Liver (tissue), 9 donors: ENCODE data around the gene ADCY3. TPM values are rescaled to one million over a fixed set of nuclear protein-coding genes. Genes with fewer than 3 reads are reported as not detected.
A peak's percentile ranks its signal among the peaks of the same experiment; 100 is the strongest.

Experiments used
- DNase-seq: peaks from one replicate; pipeline ENCODE4 v3.0.0-alpha.2; 2017; ENCODE audit warnings: low spot score
- H3K27ac ChIP-seq, 2 donors: one replicate each; pipeline ENCODE4 v1.7.0; 2013; ENCODE audit warnings: inconsistent platforms in 2 of 2, low read length in 2 of 2, control low read depth in 1 of 2, low read depth in 1 of 2, mild to moderate bottlenecking in 1 of 2
- H3K27me3 ChIP-seq, 4 donors: one replicate each; pipeline versions ENCODE4 v1.6.1 to v1.7.0; 2013; ENCODE audit warnings: low read length in 3 of 4, inconsistent platforms in 1 of 4, mild to moderate bottlenecking in 1 of 4, moderate library complexity in 1 of 4; ENCODE audit not compliant: control insufficient read depth in 4 of 4, insufficient read depth in 4 of 4
- H3K36me3 ChIP-seq, 4 donors: one replicate each; pipeline versions ENCODE4 v1.6.1 to v1.7.0; 2013; ENCODE audit warnings: low read length in 3 of 4, mild to moderate bottlenecking in 3 of 4, low read depth in 1 of 4, moderate library complexity in 1 of 4; ENCODE audit not compliant: control insufficient read depth in 4 of 4, insufficient read depth in 3 of 4
- H3K4me1 ChIP-seq, 4 donors: one replicate each; pipeline versions ENCODE4 v1.6.1 to v1.7.0; 2013; ENCODE audit warnings: low read length in 3 of 4, mild to moderate bottlenecking in 3 of 4, moderate library complexity in 1 of 4; ENCODE audit not compliant: control insufficient read depth in 4 of 4, insufficient read depth in 4 of 4
- H3K4me3 ChIP-seq, 3 donors: one replicate each; pipeline versions ENCODE4 v1.6.1 to v1.7.0; 2013; ENCODE audit warnings: low read length in 3 of 3, control low read depth in 1 of 3, low read depth in 1 of 3, mild to moderate bottlenecking in 1 of 3
- H3K9ac ChIP-seq, 2 donors: one replicate each; pipeline ENCODE4 v1.7.0; 2013; ENCODE audit warnings: low read length in 2 of 2, mild to moderate bottlenecking in 2 of 2, moderate library complexity in 2 of 2, control low read depth in 1 of 2, low read depth in 1 of 2
- H3K9me3 ChIP-seq, 4 donors: one replicate each; pipeline versions ENCODE4 v1.6.1 to v1.7.0; 2013; ENCODE audit warnings: low read length in 3 of 4; ENCODE audit not compliant: control insufficient read depth in 4 of 4
- ATF3 ChIP-seq: IDR thresholded peaks from 2 replicates; pipeline ENCODE4 v1.6.1; 2016; ENCODE audit warnings: antibody characterized with exemption
- CTCF ChIP-seq: fragments of 150-350 bp; IDR thresholded peaks from 2 replicates; pipeline ENCODE4 v1.5.1; 2017; ENCODE audit warnings: improper control_type of control experiment, low read depth, low read length; ENCODE audit not compliant: missing input control
- EGR1 ChIP-seq, 2 donors: IDR thresholded peaks; 2 replicates each; pipeline ENCODE4 v1.6.1; 2016 to 2018; ENCODE audit warnings: antibody characterized with exemption in 2 of 2, low read depth in 2 of 2
- FOXA1 ChIP-seq: IDR thresholded peaks from 2 replicates; pipeline ENCODE4 v1.6.1; 2016; ENCODE audit warnings: antibody characterized with exemption
- FOXA2 ChIP-seq: IDR thresholded peaks from 2 replicates; pipeline ENCODE4 v1.6.1; 2016; ENCODE audit warnings: antibody characterized with exemption
- GABPA ChIP-seq, 2 donors: IDR thresholded peaks in 1 of 2; conservative IDR thresholded peaks in 1 of 2; 2 replicates each; pipeline ENCODE4 v1.6.1; 2016; ENCODE audit warnings: antibody characterized with exemption in 2 of 2, mild to moderate bottlenecking in 1 of 2, moderate library complexity in 1 of 2
- HNF4A ChIP-seq, 2 donors: conservative IDR thresholded peaks; 2 replicates each; pipeline ENCODE4 v1.6.1; 2016; ENCODE audit warnings: antibody characterized with exemption in 2 of 2, mild to moderate bottlenecking in 2 of 2
- HNF4G ChIP-seq: IDR thresholded peaks from 2 replicates; pipeline ENCODE4 v1.6.1; 2016; ENCODE audit warnings: antibody characterized with exemption
- JUND ChIP-seq, 2 donors: IDR thresholded peaks; 2 replicates each; pipeline ENCODE4 v1.6.1; 2016; ENCODE audit warnings: antibody characterized with exemption in 2 of 2
- MAX ChIP-seq: IDR thresholded peaks from 2 replicates; pipeline ENCODE4 v1.6.1; 2016; ENCODE audit warnings: antibody characterized with exemption
- NR2F2 ChIP-seq: IDR thresholded peaks from 2 replicates; pipeline ENCODE4 v1.6.1; 2016; ENCODE audit warnings: antibody characterized with exemption
- RAD21 ChIP-seq, 2 donors: IDR thresholded peaks; 2 replicates each; pipeline ENCODE4 v1.6.1; 2016; ENCODE audit warnings: antibody characterized with exemption in 2 of 2, mild to moderate bottlenecking in 2 of 2
- REST ChIP-seq: IDR thresholded peaks from 2 replicates; pipeline ENCODE4 v1.6.1; 2016; ENCODE audit warnings: antibody characterized with exemption, mild to moderate bottlenecking
- RXRA ChIP-seq, 2 donors: IDR thresholded peaks; 2 replicates each; pipeline ENCODE4 v1.6.1; 2017 to 2018; ENCODE audit warnings: antibody characterized with exemption in 2 of 2, mild to moderate bottlenecking in 1 of 2
- SP1 ChIP-seq: IDR thresholded peaks from 2 replicates; pipeline ENCODE4 v1.6.1; 2018; ENCODE audit warnings: antibody characterized with exemption, mild to moderate bottlenecking
- TAF1 ChIP-seq: conservative IDR thresholded peaks from 2 replicates; pipeline ENCODE4 v1.6.1; 2016; ENCODE audit warnings: antibody characterized with exemption, mild to moderate bottlenecking
- YY1 ChIP-seq: IDR thresholded peaks from 2 replicates; pipeline ENCODE4 v1.6.1; 2016; ENCODE audit warnings: antibody characterized with exemption, mild to moderate bottlenecking
- ZBTB33 ChIP-seq: IDR thresholded peaks from 2 replicates; pipeline ENCODE4 v1.6.1; 2016; ENCODE audit warnings: antibody characterized with exemption
- WGBS: extraction: QIAGEN DNeasy Blood & Tissue Kit; methylation state at CpG from one replicate; pipeline ENCODE4 v1.1.7; 2013; 5-methylcytosine and 5-hydroxymethylcytosine counted together
- polyA plus RNA-seq, 2 donors: library from polyadenylated mRNA; stranded (reverse) in 1 of 2; unstranded in 1 of 2; fragments of 200-250 nt in 1 of 2; fragments of >200 nt in 1 of 2; fragmentation: Nextera tagmentation in 1 of 2; extraction: Ambion mirVana in 1 of 2; gene quantifications; one replicate each; pipeline versions ENCODE4 v1.2.1 to v1.2.3, GENCODE V29; 2013 to 2015
- total RNA-seq, 2 donors: library from RNA; depleted of rRNA; stranded (reverse); fragments of >200 nt; gene quantifications; one replicate each; pipeline ENCODE4 v1.2.3, GENCODE V29; 2014
- donor health status: healthy.
- donor health status: healthy.
- donor health status: healthy.
- donor health status: healthy.
- donor health status: healthy.

The ADCY3 gene
- total and polyA plus RNA-seq, 4 donors, result 0.99 to 8.4 (median 6.4) TPM

GRCh38 chr2:24871852-24872333 lies 48.1 kb downstream of the ADCY3 start:
- Histone ChIP-seq H3K4me3 (no peak overlapping the region), H3K9ac (no peak overlapping the region), H3K27ac (no peak overlapping the region), H3K9me3 (no peaks in the 10 kb centered on the region), H3K4me1 (peaks cover 0 to 2% (median 0%) of the 10 kb centered on the region in 4 donors), H3K27me3 (no peaks in the 10 kb centered on the region), H3K36me3 (no peaks in the 10 kb centered on the region)
- TF ChIP-seq FOXA2, result no peak
- no peak for TF ChIP-seq EGR1 (IDR thresholded peaks at IDR 0.05; ENCODE audit: low read depth in 2 of 2)
- TF ChIP-seq YY1, result no peak
- TF ChIP-seq TAF1, result no peak
- no peak for TF ChIP-seq JUND (IDR thresholded peaks at IDR 0.05)
- peak; percentile 71 for TF ChIP-seq NR2F2
- DNase-seq, result no peak
- 82% methylated on average over 12 of the region's 12 CpGs for WGBS

GRCh38 chr2:24870891-24871705 lies 48.9 kb downstream of the ADCY3 start:
- H3K4me3 ChIP-seq, result no peak overlapping the region
- H3K27ac ChIP-seq, result no peak overlapping the region
- H3K4me1 ChIP-seq, result peaks cover 0 to 2% (median 0%) of the 10 kb centered on the region in 4 donors
- no peaks in the 10 kb centered on the region for H3K27me3 ChIP-seq
- DNase-seq, result no peak
- no peaks in the 10 kb centered on the region for H3K36me3 ChIP-seq
- 92% methylated on average over 16 of the region's 16 CpGs for WGBS
- no peaks in the 10 kb centered on the region for H3K9me3 ChIP-seq
- TF ChIP-seq MAX (no peak), JUND (IDR thresholded peaks at IDR 0.05) (no peak), RAD21 (IDR thresholded peaks at IDR 0.05) (no peak), HNF4A (conservative IDR thresholded peaks at IDR 0.05) (no peak), GABPA (IDR thresholded peaks at IDR 0.05 in 1 of 2, conservative IDR thresholded peaks at IDR 0.05 in 1 of 2) (no peak), NR2F2 (no peak), ATF3 (no peak), SP1 (no peak), REST (no peak), FOXA2 (no peak), FOXA1 (no peak), ZBTB33 (no peak), HNF4G (no peak), RXRA (IDR thresholded peaks at IDR 0.05) (no peak), EGR1 (IDR thresholded peaks at IDR 0.05; ENCODE audit: low read depth in 2 of 2) (no peak), CTCF (no peak), YY1 (no peak), TAF1 (no peak)
- H3K9ac ChIP-seq, result no peak overlapping the region
